NCI-H1092 (cell line): ENCODE measurements around the gene IL3.

Experiments used
- DNase-seq: peaks from one replicate; lab custom pipeline; 2025; lab: John Stamatoyannopoulos, UW

IL3 gene

DNA sequence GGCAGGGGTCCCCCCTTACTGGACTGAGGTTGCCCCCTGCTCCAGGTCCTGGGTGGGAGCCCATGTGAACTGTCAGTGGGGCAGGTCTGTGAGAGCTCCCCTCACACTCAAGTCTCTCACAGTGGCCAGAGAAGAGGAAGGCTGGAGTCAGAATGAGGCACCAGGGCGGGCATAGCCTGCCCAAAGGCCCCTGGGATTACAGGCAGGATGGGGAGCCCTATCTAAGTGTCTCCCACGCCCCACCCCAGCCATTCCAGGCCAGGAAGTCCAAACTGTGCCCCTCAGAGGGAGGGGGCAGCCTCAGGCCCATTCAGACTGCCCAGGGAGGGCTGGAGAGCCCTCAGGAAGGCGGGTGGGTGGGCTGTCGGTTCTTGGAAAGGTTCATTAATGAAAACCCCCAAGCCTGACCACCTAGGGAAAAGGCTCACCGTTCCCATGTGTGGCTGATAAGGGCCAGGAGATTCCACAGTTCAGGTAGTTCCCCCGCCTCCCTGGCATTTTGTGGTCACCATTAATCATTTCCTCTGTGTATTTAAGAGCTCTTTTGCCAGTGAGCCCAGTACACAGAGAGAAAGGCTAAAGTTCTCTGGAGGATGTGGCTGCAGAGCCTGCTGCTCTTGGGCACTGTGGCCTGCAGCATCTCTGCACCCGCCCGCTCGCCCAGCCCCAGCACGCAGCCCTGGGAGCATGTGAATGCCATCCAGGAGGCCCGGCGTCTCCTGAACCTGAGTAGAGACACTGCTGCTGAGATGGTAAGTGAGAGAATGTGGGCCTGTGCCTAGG, 13.0 kb downstream of the IL3 start, which contains the start of gene CSF2:
Gene CSF2, plus strand, starts transcription at position 559 of the 783 bp plus-strand sequence. Its CDS starts 35 bp downstream, at position 594.
- DNase-seq: no peak

DNA sequence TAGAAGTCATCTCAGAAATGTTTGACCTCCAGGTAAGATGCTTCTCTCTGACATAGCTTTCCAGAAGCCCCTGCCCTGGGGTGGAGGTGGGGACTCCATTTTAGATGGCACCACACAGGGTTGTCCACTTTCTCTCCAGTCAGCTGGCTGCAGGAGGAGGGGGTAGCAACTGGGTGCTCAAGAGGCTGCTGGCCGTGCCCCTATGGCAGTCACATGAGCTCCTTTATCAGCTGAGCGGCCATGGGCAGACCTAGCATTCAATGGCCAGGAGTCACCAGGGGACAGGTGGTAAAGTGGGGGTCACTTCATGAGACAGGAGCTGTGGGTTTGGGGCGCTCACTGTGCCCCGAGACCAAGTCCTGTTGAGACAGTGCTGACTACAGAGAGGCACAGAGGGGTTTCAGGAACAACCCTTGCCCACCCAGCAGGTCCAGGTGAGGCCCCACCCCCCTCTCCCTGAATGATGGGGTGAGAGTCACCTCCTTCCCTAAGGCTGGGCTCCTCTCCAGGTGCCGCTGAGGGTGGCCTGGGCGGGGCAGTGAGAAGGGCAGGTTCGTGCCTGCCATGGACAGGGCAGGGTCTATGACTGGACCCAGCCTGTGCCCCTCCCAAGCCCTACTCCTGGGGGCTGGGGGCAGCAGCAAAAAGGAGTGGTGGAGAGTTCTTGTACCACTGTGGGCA, 13.8 kb downstream of the IL3 start:
- no peak for DNase-seq

DNA sequence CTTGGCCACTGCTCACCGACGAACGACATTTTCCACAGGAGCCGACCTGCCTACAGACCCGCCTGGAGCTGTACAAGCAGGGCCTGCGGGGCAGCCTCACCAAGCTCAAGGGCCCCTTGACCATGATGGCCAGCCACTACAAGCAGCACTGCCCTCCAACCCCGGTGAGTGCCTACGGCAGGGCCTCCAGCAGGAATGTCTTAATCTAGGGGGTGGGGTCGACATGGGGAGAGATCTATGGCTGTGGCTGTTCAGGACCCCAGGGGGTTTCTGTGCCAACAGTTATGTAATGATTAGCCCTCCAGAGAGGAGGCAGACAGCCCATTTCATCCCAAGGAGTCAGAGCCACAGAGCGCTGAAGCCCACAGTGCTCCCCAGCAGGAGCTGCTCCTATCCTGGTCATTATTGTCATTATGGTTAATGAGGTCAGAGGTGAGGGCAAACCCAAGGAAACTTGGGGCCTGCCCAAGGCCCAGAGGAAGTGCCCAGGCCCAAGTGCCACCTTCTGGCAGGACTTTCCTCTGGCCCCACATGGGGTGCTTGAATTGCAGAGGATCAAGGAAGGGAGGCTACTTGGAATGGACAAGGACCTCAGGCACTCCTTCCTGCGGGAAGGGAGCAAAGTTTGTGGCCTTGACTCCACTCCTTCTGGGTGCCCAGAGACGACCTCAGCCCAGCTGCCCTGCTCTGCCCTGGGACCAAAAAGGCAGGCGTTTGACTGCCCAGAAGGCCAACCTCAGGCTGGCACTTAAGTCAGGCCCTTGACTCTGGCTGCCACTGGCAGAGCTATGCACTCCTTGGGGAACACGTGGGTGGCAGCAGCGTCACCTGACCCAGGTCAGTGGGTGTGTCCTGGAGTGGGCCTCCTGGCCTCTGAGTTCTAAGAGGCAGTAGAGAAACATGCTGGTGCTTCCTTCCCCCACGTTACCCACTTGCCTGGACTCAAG, 14.6 kb downstream of the IL3 start:
- no peak for DNase-seq

DNA sequence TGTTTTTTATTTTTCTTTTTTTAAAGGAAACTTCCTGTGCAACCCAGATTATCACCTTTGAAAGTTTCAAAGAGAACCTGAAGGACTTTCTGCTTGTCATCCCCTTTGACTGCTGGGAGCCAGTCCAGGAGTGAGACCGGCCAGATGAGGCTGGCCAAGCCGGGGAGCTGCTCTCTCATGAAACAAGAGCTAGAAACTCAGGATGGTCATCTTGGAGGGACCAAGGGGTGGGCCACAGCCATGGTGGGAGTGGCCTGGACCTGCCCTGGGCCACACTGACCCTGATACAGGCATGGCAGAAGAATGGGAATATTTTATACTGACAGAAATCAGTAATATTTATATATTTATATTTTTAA, 15.2 kb downstream of the IL3 start:
- DNase-seq: no peak

DNA sequence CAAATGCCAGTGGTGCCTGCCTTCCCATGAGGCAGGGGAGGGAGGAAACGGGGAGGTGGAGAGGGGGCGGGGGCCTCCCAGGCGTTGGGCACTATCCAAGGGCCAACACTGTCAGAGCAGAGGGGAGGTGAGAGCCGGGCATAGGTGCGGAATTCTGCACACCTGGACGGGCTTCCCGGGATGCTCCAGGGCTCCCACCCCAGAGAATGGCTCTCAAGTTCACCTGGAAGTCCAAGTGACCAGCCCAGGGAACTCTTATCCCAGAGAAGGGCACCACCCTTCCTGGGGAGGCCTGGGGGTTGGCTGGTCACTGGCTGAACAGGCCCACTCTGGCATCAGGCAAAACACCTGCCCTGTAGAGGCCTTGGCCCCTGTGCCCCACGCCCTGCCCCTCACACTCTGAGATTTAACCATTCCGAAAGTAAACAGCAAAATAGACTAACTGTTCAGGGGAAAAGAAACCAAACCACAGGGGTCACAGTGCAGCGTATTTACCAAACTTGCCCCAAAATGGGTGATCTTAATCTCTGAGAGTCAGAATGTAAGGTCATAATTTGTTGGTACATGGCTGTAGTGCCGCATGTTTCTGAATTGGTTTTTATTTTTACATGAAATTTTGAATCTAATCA, 15.9 kb downstream of the IL3 start:
- DNase-seq: no peak

DNA sequence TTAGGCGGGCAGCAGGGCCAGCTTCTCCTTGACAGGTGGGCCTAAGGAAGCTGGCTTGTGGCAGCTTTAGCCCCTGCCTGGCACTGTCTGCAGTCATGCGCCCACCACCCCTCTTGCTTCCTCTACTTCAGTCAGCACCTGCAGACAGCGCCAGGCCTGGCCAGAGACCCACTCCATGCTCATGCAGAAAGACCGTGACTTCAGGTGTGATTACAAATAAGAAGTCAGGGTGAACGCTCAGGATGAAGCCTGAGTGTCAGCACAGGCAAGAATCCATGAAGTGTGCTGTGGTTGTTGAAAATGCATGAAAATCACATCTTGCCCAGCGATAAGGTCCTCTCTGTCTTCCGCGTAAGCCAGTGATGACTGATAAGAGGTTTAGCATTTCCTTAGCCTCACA, 16.5 kb downstream of the IL3 start:
- no peak for DNase-seq

DNA sequence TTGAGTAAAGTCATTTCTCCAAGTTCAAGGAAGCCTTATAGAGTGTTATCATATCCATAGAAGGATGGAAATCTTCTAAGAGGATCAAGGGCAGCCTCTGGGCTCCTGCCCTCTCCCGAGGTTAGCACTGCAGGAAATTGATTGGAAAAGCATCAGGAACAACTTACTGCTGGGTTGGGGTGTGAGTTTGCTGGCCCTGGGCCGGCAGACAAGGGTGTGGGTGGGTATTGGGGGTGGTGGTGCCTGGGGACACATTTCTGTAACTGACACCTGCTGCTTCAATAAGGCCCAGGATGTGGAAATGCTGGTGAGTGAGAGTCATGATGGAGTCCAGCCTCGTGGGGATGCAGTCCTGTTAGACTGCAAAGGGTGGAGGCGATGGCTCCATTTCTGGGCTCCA, 18.6 kb downstream of the IL3 start:
- no peak for DNase-seq

DNA sequence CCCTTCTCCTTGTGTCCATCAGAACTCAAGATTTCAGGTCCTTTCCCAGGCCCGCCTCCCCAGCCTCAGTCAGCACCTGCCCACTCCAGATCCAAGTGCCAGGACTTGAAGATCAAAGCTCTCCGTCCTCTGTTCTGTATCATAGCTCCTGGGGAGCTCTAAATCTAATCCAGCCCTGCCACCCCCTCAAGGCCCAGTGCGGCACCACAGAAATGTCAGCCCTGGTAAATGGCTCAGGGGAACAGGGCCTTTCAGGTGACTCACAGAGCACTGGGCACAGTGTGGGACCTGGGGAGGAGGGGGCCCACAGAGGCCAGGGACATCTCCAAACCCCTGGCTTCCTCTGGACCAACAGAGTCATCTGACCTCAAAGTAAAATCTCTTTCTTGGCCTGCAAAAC, 19.2 kb downstream of the IL3 start:
- DNase-seq: no peak

DNA sequence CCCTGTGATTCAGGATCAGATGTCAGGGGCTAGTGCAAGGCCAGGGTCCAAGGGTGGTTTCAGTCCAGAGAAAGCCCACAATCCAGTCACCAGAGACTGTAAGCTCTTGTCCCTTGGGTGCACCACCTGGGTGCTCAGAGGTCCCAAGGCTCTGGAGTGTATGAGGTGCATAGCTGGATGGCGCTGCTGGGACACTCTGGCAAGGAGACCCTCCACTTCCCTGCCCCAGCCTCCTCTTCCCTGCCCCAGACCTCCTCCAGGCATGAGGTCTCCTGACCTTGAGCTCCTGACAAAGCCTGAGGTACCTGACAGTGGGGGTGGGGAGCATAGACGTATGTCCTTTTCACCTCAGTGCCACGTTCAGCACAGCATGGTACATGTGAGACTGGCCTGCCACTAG, 20.1 kb downstream of the IL3 start:
- DNase-seq: no peak

DNA sequence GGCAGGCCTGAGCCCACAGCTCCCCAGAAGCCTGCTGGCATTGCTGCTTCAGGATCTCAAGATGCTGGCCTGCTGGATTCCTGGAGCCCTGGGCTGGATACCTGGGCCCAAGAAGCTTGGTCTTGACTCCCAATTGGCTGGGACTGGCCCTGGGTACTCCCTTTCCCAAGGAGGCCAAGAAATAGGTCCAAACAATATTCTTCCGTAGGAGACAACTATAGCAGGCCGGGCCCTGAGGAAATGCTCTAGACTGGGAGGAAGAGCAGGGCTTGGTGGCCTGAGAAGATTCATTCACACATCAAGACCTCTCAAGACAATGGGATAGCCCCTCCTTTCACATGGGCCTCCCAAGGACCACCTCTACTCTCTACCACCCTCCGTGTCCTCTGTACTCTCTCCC, 21.0 kb downstream of the IL3 start:
- no peak for DNase-seq

DNA sequence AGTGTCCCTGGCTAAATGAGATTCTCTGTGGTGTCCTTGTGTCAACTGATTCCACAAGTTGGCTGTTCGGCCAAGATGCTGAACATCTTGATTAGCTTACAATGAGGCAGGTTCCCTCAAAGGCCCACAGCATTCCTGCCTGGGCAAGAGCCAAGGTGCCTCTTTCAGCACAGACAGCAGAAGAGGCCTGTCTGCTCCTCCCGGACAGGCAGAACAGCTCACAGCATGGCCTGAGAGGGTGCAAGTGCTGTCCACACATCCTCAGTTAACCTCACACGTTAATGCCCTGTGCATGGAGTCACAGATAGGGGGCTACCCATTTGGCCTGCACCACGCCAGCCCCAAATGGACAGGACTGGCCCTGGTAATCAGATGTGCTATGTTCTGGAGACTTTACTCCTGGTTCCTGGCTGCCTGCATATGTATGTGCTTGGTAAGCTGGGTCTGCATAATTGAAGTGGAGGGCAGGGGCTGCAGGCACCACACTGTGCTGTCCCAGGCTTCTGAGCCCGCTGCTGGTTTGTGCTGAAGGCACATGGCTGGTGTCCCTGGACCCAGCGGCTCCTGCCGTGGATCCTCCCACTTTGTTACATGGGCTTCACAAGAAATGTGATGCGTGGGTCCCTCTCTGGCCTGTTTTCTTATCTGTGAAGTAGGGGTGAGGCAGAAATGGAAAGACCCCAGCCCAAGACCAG, 22.0 kb downstream of the IL3 start:
- no peak for DNase-seq

DNA sequence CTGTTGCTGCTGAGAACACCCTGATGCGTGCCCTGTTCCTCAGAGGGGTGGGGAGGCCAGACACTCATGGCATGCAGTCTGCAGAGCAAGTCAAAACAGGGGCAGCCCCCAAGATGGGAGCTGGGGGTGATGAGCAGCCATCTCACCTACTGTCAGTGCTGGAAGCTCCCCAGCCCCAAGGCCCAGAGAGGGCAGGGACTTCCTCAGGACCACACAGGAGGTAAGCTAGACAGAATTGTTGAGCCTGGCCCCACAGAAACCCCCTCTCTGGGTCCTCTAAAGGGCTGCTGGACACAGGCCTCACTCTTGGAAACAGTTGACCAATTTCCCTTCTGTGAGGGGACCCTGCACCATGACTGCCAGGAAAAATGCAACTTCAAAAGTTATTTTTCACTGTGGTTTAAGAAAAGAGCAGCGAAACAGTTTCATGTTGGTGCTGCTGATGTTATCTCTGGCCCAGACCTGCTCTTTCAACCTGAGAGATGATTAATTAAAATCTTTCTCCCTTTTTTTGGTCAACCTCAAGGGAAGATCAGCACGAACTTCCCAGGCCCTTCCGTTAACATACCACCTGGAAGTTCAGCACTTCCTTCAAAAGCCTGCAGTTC, 22.7 kb downstream of the IL3 start:
- no peak for DNase-seq

DNA sequence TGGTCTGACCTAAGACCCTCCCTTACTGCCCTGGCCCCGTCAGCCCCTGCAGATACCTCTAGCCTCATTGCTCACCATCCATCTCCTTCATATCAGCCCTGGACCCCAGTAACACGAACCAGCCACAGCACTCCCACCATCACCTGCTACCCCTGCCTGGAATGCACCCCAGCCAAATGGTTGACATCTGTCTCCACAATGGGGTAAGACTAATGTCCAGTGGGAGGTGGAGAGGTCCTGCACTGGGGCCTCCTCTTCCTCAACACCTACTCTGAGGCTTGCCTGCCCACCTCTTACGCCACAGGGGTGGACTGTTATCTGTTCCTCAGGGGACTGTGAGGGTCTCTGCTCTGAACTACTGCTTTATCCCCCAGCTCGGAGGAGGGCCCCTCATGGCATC, 25.2 kb downstream of the IL3 start:
- DNase-seq: no peak

DNA sequence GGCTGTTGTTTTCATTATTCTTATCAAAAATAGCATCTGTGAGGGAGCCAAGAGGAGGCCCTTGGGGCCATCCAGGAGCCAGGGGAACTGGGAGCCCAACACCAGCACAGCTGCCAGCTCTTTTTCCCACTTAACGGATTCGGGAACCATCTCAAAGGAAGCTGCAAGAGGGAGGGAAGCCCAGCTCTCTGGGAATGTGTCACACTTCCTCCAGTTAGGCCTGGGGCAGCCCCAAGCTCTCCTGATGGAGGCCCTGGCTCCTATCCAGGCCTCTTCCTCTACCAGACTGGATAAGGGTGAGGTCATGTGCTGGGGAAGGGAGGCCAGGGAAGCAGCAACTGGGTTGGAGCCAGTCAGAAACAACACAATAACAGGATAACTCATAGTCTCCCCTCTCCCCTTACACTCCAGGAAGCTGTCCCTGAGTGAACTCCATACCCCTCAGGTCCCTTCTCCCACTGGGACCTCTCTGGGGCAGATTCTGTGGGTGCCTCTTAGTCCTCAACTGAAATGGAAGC, 25.9 kb downstream of the IL3 start:
- no peak for DNase-seq

DNA sequence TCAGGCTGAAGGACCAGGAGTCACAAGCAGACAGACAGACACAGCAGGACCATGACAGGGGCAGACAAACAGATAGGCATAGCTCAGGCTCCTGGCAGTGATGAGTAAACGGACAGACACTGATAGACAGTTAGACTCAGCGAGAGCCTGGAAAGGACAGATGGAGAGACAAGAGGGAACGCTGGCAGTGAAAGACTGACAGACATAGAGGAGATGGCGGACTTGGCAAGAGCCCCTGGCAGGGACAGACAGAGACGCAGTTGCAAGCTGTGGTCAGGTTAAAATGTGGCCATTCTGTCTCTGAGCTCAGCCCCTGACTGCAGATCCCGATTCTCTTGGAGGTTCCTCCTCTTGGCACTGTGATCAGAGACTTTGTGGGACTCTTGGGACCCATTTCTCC, 26.7 kb downstream of the IL3 start:
- DNase-seq: no peak

DNA sequence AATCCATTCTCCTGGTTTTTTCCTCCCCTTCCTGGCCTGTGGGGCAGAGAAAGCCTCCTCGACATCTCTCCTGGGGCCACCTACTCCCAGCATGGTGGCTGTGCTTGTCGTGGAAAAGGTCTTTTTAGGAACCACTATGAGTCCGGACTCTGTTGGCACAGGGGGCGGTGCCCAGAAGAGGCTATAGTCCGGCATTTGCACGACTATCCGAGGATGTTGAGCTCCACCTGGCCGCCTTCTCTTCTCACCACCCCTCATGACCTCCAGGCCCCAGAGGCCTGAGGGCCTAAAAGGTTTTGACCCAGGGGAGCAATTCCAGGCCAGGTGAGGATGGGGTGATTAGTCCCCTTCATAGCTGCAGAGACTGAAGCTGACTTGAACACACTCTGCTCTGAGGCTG, 27.2 kb downstream of the IL3 start:
- DNase-seq: no peak

DNA sequence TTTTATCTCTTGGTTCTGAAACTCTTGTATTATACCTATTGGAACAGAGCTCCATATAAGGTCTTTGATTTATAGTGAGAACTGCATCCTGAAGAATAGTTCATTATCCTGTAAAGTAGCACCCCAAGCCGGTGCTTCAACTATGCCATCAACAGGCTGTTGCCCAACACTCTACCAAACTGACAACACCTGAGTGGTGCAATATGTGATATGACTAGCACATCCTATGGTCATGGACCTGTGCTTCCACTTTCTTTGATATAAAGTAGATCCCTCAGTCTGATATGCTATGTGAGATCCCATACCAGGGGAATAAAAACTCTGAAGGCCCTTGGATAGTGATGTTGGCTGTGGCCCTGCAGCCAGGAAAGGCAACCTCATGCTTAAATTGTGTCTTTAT, 28.9 kb downstream of the IL3 start:
- DNase-seq: no peak

DNA sequence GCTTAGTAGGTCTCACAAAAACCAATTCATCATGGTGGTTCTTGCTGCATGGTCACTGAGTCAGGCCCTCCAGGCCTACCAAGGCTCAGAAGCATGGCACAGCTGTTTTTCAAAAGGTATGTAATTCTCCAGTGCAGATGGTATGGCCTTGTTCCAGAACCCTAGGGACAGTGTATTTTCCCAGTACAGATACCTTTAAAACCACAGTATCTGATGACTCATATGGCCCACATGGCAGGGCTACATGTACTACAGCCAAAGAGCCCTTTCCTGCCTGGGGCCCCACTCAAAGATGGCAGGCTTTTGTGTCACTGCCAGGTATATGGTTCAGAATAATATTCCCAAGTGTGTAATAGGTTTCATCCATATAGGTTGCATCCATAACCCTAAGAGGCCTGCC, 29.7 kb downstream of the IL3 start:
- DNase-seq: no peak

DNA sequence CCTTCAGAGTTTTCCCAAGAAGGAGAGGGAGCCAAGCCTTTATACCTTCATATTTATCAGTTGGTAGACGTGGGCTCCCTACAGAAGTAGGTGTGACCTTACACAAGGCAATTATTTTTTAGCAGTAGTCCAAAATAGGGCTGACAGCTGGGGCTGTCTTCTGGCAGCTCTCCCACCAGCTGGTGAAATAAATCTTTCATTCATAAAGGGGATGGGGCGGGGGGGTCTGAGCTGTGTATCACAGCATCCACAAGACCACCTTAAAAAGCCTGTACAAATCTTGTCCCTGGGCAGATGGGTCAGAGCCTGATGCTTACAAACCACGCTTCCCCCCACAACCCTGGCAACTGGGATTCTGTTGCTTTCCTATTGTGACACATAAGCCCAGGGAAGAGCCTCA, 32.8 kb downstream of the IL3 start:
- no peak for DNase-seq

DNA sequence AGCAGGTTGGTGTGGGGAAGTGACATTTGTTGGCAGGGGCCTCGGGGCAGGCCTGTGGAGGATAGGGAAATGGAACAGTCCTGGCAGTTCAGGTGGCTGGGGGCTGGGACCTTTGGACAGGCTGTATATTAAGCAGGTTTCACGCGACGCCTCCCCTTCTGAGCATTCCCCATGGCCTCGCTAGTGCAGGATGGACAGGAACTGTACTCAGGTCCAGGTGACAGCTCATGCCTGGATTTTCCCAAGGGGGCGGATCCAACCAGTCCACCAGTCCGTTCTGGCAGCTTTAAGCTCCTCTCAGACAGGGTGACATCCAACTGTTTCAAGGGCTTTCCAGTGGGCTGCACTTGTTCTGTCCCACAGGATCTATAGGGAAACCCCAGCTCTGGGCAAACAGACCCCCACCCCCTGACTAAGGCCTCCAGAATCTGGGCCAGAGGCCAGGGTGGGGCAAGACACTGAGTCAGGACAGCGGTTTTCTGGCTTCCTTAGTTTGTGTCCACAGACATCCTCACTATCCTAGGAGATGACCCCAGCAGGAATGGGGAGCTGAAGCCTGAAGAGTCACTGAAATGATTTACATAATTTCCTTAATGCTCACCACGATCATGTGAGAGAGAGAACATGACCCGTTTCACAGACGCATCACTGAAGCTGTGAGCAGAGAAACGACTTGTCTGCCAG, 34.1 kb downstream of the IL3 start:
- no peak for DNase-seq

DNA sequence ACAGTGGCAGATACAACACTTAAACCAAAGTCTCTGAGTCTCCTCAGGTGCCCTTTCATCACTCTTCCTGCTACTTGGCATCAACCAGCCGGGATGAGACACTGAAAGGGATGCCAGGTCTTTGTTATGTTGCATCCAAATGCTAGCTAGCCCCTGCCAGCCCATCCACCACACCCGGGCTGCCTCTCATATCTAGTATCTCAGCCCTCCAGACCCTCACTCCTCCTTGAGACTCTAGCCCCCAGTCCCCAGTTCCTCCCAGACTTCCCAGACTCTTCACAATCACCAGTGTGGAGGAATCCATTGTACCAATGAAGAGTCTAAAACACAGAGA, 34.6 kb downstream of the IL3 start:
- DNase-seq: no peak
